Fibroblast of villous mesenchyme (primary cell): Measurements from ENCODE around the gene PPIL4. TPM values are rescaled to one million over a fixed set of nuclear protein-coding genes. Genes with fewer than 3 reads are reported as not detected.

Source experiments
- DNase-seq: peaks from one replicate; pipeline ENCODE4 v3.0.0-alpha.2; 2010; ENCODE audit warnings: low read depth
- H3K4me3 ChIP-seq: 2 replicates; pipeline ENCODE4 v1.5.1; 2011; ENCODE audit warnings: low read depth, mild to moderate bottlenecking, low read length
- CTCF ChIP-seq: IDR thresholded peaks from 2 replicates; pipeline ENCODE4 v1.5.1; 2012; ENCODE audit warnings: low read depth, mild to moderate bottlenecking, low read length; ENCODE audit not compliant: insufficient read depth
- total RNA-seq: library from RNA; depleted of rRNA; stranded (reverse); fragments of >200 nt; gene quantifications from 2 replicates; pipeline ENCODE4 v1.2.3, GENCODE V29; 2012

PPIL4 gene
- total RNA-seq, 1 donor, result 40.6 TPM

- no peak overlapping the region for H3K4me3 ChIP-seq
- DNase-seq, result no peak
- TF ChIP-seq CTCF, result no peak
These were observed 68.9 kb downstream of the PPIL4 start for GRCh38 chr6:149476789-149477455.

- H3K4me3 ChIP-seq, result no peak overlapping the region
- no peak for TF ChIP-seq CTCF
- no peak for DNase-seq
These were observed 71.5 kb downstream of the PPIL4 start for GRCh38 chr6:149474108-149474935.

- no peak for TF ChIP-seq CTCF
- DNase-seq, result peak; percentile 63
- H3K4me3 ChIP-seq, result no peak overlapping the region
These were observed 72.5 kb downstream of the PPIL4 start for GRCh38 chr6:149473080-149474052.

GRCh38 chr6:149472241-149472640 lies 73.6 kb downstream of the PPIL4 start:
- no peak for DNase-seq
- no peak for TF ChIP-seq CTCF
- no peak overlapping the region for H3K4me3 ChIP-seq

- no peak overlapping the region for H3K4me3 ChIP-seq
- no peak for DNase-seq
- no peak for TF ChIP-seq CTCF
These were observed 74.0 kb downstream of the PPIL4 start for GRCh38 chr6:149471801-149472200.

GRCh38 chr6:149470948-149471347 lies 74.9 kb downstream of the PPIL4 start:
- TF ChIP-seq CTCF, result no peak
- H3K4me3 ChIP-seq, result no peak overlapping the region
- DNase-seq, result no peak
